HG03103 (cell line): ENCODE results near the gene SPAG9.

ENCODE experiments used
- ATAC-seq: cut with Tn5 transposase; IDR thresholded peaks from one replicate; pipeline ENCODE4 v1.9.1; 2021; ENCODE audit warnings: low read depth; ENCODE audit not compliant: unreplicated experiment

SPAG9 gene

GRCh38 chr17:50956750-50957523 is 163.7 kb downstream of the SPAG9 start:
- peak; percentile 75 for ATAC-seq

- ATAC-seq: no peak
Measured at GRCh38 chr17:50956409-50956749, 164.3 kb downstream of the SPAG9 start.

- no peak for ATAC-seq
Measured at GRCh38 chr17:50955667-50956120, 165.0 kb downstream of the SPAG9 start.

GRCh38 chr17:50955160-50955559 is 165.5 kb downstream of the SPAG9 start:
- ATAC-seq: no peak

- ATAC-seq: no peak
Measured at GRCh38 chr17:50954641-50955121, 166.0 kb downstream of the SPAG9 start.

GRCh38 chr17:50953831-50954601 is 166.7 kb downstream of the SPAG9 start:
- ATAC-seq: no peak

GRCh38 chr17:50953518-50953830 is 167.2 kb downstream of the SPAG9 start:
- ATAC-seq: no peak

- no peak for ATAC-seq
Measured at GRCh38 chr17:50952889-50953288, 167.8 kb downstream of the SPAG9 start.

- ATAC-seq: no peak
Measured at GRCh38 chr17:50952013-50952412, 168.7 kb downstream of the SPAG9 start.

GRCh38 chr17:50949989-50950877 is 170.4 kb downstream of the SPAG9 start:
- peak; percentile 69 for ATAC-seq

GRCh38 chr17:50949128-50949988 is 171.3 kb downstream of the SPAG9 start:
- no peak for ATAC-seq

GRCh38 chr17:50948711-50949110 is 172.0 kb downstream of the SPAG9 start:
- ATAC-seq: no peak

- ATAC-seq: no peak
Measured at GRCh38 chr17:50947782-50948543, 172.7 kb downstream of the SPAG9 start.

- ATAC-seq: no peak
Measured at GRCh38 chr17:50946891-50947781, 173.5 kb downstream of the SPAG9 start.

GRCh38 chr17:50946223-50946890 is 174.3 kb downstream of the SPAG9 start:
- ATAC-seq: no peak

- no peak for ATAC-seq
Measured at GRCh38 chr17:50945779-50946222, 174.9 kb downstream of the SPAG9 start.

GRCh38 chr17:50944902-50945720 is 175.6 kb downstream of the SPAG9 start:
- no peak for ATAC-seq
